Measurements from ENCODE around the gene DYNLRB1. TPM values are rescaled to one million over a fixed set of nuclear protein-coding genes. Genes with fewer than 3 reads are reported as not detected.

The DYNLRB1 gene
- total and polyA plus RNA-seq, 5 experiments from 2014 or later: 60.1 to 275 (median 216) TPM

- H3K36me3 Mint-ChIP-seq: peaks cover 0 to 63% (median 20%) of the 10 kb centered on the region in 3 donors
- POLR2A ChIA-PET: interaction anchor here (0.5 kb wide), 1 partner anchor 149 kb away, joined by 4 read pairs; no protein-coding TSS in a partner anchor
- ATAC-seq (no peak), DNase-seq (no peak)
- no peaks in the 10 kb centered on the region for H3K27me3 Mint-ChIP-seq
- H3K4me1 Mint-ChIP-seq: peaks cover 6 to 14% (median 7%) of the 10 kb centered on the region in 4 donors
- H3K4me3 Mint-ChIP-seq: no peak overlapping the region
- H3K27ac Mint-ChIP-seq: peak overlapping the region in 4 of 10 donors; percentile 27 to 71 (median 33)
- no peaks in the 10 kb centered on the region for H3K9me3 Mint-ChIP-seq
Measured at GRCh38 chr20:34578521-34578920, 62.3 kb downstream of the DYNLRB1 start.

- Mint-ChIP-seq H3K4me3 (no peak overlapping the region), H3K4me1 (peaks cover 6 to 14% (median 7%) of the 10 kb centered on the region in 4 donors), H3K27me3 (no peaks in the 10 kb centered on the region), H3K9me3 (no peaks in the 10 kb centered on the region), H3K27ac (peak overlapping the region in 5 of 10 donors; percentile 7 to 82 (median 52)), H3K36me3 (peaks cover 0 to 61% (median 16%) of the 10 kb centered on the region in 3 donors)
- ATAC-seq (no peak), DNase-seq (no peak)
- POLR2A ChIA-PET: interaction anchor here (0.5 kb wide), 1 partner anchor 148 kb away, joined by 4 read pairs; no protein-coding TSS in a partner anchor
Measured at GRCh38 chr20:34579191-34579978, 63.2 kb downstream of the DYNLRB1 start.

- H3K4me1 Mint-ChIP-seq: peaks cover 6 to 14% (median 7%) of the 10 kb centered on the region in 4 donors
- DNase-seq (no peak), ATAC-seq (no peak)
- H3K9me3 Mint-ChIP-seq: no peaks in the 10 kb centered on the region
- no peak overlapping the region for H3K4me3 Mint-ChIP-seq
- peak overlapping the region in 9 of 10 donors; percentile 15 to 92 (median 67) for H3K27ac Mint-ChIP-seq
- peaks cover 0 to 64% (median 15%) of the 10 kb centered on the region in 3 donors for H3K36me3 Mint-ChIP-seq
- POLR2A ChIA-PET: no interaction called here
- no peaks in the 10 kb centered on the region for H3K27me3 Mint-ChIP-seq
Measured at GRCh38 chr20:34579979-34580940, 64.0 kb downstream of the DYNLRB1 start.

GRCh38 chr20:34581341-34582184 lies 65.3 kb downstream of the DYNLRB1 start:
- ATAC-seq: no peak
- H3K36me3 Mint-ChIP-seq: peaks cover 0 to 72% (median 18%) of the 10 kb centered on the region in 3 donors
- no peaks in the 10 kb centered on the region for H3K27me3 Mint-ChIP-seq
- H3K9me3 Mint-ChIP-seq: no peaks in the 10 kb centered on the region
- POLR2A ChIA-PET: no interaction called here
- peak overlapping the region in 6 of 10 donors; percentile 35 to 82 (median 61) for H3K27ac Mint-ChIP-seq
- no peak for DNase-seq
- H3K4me3 Mint-ChIP-seq: no peak overlapping the region
- peaks cover 6 to 14% (median 7%) of the 10 kb centered on the region in 4 donors for H3K4me1 Mint-ChIP-seq

GRCh38 chr20:34582221-34582620 lies 66.0 kb downstream of the DYNLRB1 start:
- POLR2A ChIA-PET: no interaction called here
- Mint-ChIP-seq H3K4me1 (peaks cover 6 to 14% (median 7%) of the 10 kb centered on the region in 4 donors), H3K4me3 (no peak overlapping the region), H3K27me3 (no peaks in the 10 kb centered on the region), H3K36me3 (peaks cover 0 to 76% (median 18%) of the 10 kb centered on the region in 3 donors), H3K27ac (peak overlapping the region in 3 of 10 donors; percentile 15 to 63 (median 62)), H3K9me3 (no peaks in the 10 kb centered on the region)
- ATAC-seq (no peak), DNase-seq (no peak)

- POLR2A ChIA-PET: no interaction called here
- DNase-seq (no peak), ATAC-seq (no peak)
- Mint-ChIP-seq H3K27me3 (no peaks in the 10 kb centered on the region), H3K4me3 (no peak overlapping the region), H3K4me1 (peaks cover 6 to 14% (median 7%) of the 10 kb centered on the region in 4 donors), H3K36me3 (peaks cover 0 to 82% (median 24%) of the 10 kb centered on the region in 3 donors), H3K9me3 (no peaks in the 10 kb centered on the region), H3K27ac (no peak overlapping the region)
Measured at GRCh38 chr20:34582911-34583310, 66.7 kb downstream of the DYNLRB1 start.

GRCh38 chr20:34583544-34583943 lies 67.3 kb downstream of the DYNLRB1 start:
- Mint-ChIP-seq H3K4me1 (peaks cover 6 to 14% (median 7%) of the 10 kb centered on the region in 4 donors), H3K27me3 (no peaks in the 10 kb centered on the region), H3K36me3 (peaks cover 0 to 82% (median 20%) of the 10 kb centered on the region in 3 donors), H3K9me3 (no peaks in the 10 kb centered on the region), H3K4me3 (no peak overlapping the region), H3K27ac (peak overlapping the region in 1 of 10 donors; percentile 50)
- POLR2A ChIA-PET: no interaction called here
- no peak for ATAC-seq
- DNase-seq: no peak

- Mint-ChIP-seq H3K27ac (no peak overlapping the region), H3K4me3 (no peak overlapping the region), H3K4me1 (peaks cover 6 to 8% (median 7%) of the 10 kb centered on the region in 4 donors), H3K36me3 (peaks cover 0 to 72% (median 17%) of the 10 kb centered on the region in 3 donors), H3K9me3 (no peaks in the 10 kb centered on the region), H3K27me3 (no peaks in the 10 kb centered on the region)
- POLR2A ChIA-PET: no interaction called here
- DNase-seq (no peak), ATAC-seq (no peak)
Measured at GRCh38 chr20:34585019-34585418, 68.8 kb downstream of the DYNLRB1 start.

- H3K27me3 Mint-ChIP-seq: no peaks in the 10 kb centered on the region
- no peak overlapping the region for H3K4me3 Mint-ChIP-seq
- POLR2A ChIA-PET: no interaction called here
- H3K27ac Mint-ChIP-seq: no peak overlapping the region
- H3K9me3 Mint-ChIP-seq: no peaks in the 10 kb centered on the region
- H3K36me3 Mint-ChIP-seq: peaks cover 0 to 59% (median 10%) of the 10 kb centered on the region in 3 donors
- DNase-seq (no peak), ATAC-seq (no peak)
- no peaks in the 10 kb centered on the region for H3K4me1 Mint-ChIP-seq
Measured at GRCh38 chr20:34586488-34587163, 70.4 kb downstream of the DYNLRB1 start.

All from naive thymus-derived CD8-positive, alpha-beta T cell (primary cell).